Psoas muscle (tissue), 8 donors: ENCODE measurements around the gene OSBP. TPM values are rescaled to one million over a fixed set of nuclear protein-coding genes. Genes with fewer than 3 reads are reported as not detected.
A peak's percentile ranks its signal among the peaks of the same experiment; 100 is the strongest.

Source experiments
- ATAC-seq, 4 donors: fragments of 200-7000 bp; cut with Tn5 transposase; one replicate each; pipeline ENCODE4 v1.9.1; 2020; ENCODE audit warnings: moderate library complexity in 3 of 4, mild to moderate bottlenecking in 2 of 4
- DNase-seq, 2 donors: peaks; one replicate each; pipeline ENCODE4 v3.0.0-alpha.2; 2020
- H3K27ac ChIP-seq: fragments of 200-600 bp; one replicate; pipeline ENCODE4 v1.8.0; 2022
- H3K27me3 ChIP-seq, 3 donors: fragments of 200-600 bp in 1 of 3; one replicate each; pipeline versions ENCODE4 v1.6.1 to v1.8.0; 2013 to 2022; ENCODE audit warnings: low read length in 2 of 3, mild to moderate bottlenecking in 2 of 3, moderate library complexity in 1 of 3; ENCODE audit not compliant: insufficient read depth in 3 of 3
- H3K36me3 ChIP-seq, 2 donors: fragments of 200-600 bp in 1 of 2; one replicate each; pipeline versions ENCODE4 v1.6.1 to v1.8.0; 2013 to 2022; ENCODE audit warnings: low read depth in 1 of 2, mild to moderate bottlenecking in 1 of 2, moderate library complexity in 1 of 2; ENCODE audit not compliant: insufficient read depth in 1 of 2
- H3K4me1 ChIP-seq: fragments of 200-600 bp; one replicate; pipeline ENCODE4 v1.8.0; 2022
- H3K4me3 ChIP-seq: fragments of 200-600 bp; one replicate; pipeline ENCODE4 v1.8.0; 2022; ENCODE audit warnings: mild to moderate bottlenecking
- H3K9me3 ChIP-seq: fragments of 200-600 bp; one replicate; pipeline ENCODE4 v1.8.0; 2022
- CTCF ChIP-seq: fragments of 200-600 bp; IDR thresholded peaks from one replicate; pipeline ENCODE4 v1.8.0; 2022; ENCODE audit warnings: antibody characterized with exemption
- whole genome bisulfite sequencing, 3 donors: extraction: QIAGEN DNeasy Blood & Tissue Kit; methylation state at CpG; one replicate each; pipeline versions ENCODE4 v1.1.6 to v1.1.7; 2013; 5-methylcytosine and 5-hydroxymethylcytosine counted together
- intact Hi-C, 2 donors: fragments of 100-400 bp; cut with DNase I; formaldehyde crosslinking; loops; one replicate each; pipeline versions ENCODE4 v1.11.0 to v1.14.2; 2022
- polyA plus RNA-seq, 3 donors: library from polyadenylated mRNA; stranded (reverse); fragments of 200-250 nt; gene quantifications; one replicate each; pipeline ENCODE4 v1.2.3, GENCODE V29; 2013
- total RNA-seq, 4 donors: library from RNA; stranded (reverse); fragmentation: NEBNext Ultra II Directional in 2 of 4; extraction: Animal tissue kit (Norgen Biotek cat#: 25700) in 2 of 4; gene quantifications; one replicate each; pipeline versions ENCODE4 v1.2.1 to v1.2.4, GENCODE V29; 2021 to 2023
- donor health status: healthy with polysubstance abuse.
- donor health status: DM: no; HTN: no; CAD: no; lungs with moderate emphysema.
- donor health status: Bipolar disorder and iron deficiency.
- donor health status: healthy.
- donor health status: DM: yes; HTN: yes; CAD: no.
- donor health status: DM: no; HTN: no; CAD: no.
- donor health status: DM: no; HTN: no; CAD: no.
- donor health status: DM: yes; HTN: yes; CAD: no.

OSBP gene
- total and polyA plus RNA-seq, 7 donors, result 12.9 to 51.2 (median 43.3) TPM

- Histone ChIP-seq H3K27ac (peak overlapping the region; percentile 98), H3K9me3 (no peaks in the 10 kb centered on the region), H3K4me3 (peak overlapping the region; percentile 92), H3K4me1 (peaks cover 73% of the 10 kb centered on the region), H3K27me3 (no peaks in the 10 kb centered on the region), H3K36me3 (peaks cover 0 to 37% of the 10 kb centered on the region in 2 donors)
- ATAC-seq, result peak in 3 of 4 donors; percentile 40 to 56 (median 52)
- WGBS, 3 donors, result 13 to 19% (median 19%) methylated on average over 6 of the region's 6 CpGs
- intact Hi-C loops, result loop anchor here (2.0 to 5.0 kb wide), 2 partner anchors 47 to 50 kb away; no protein-coding TSS in a partner anchor
- no peak for DNase-seq
- TF ChIP-seq CTCF, result no peak
Observed at GRCh38 chr11:59611570-59612565, 3.7 kb downstream of the OSBP start.

GRCh38 chr11:59610289-59610688, 5.3 kb downstream of the OSBP start:
- TF ChIP-seq CTCF, result no peak
- intact Hi-C loops, result loop anchor here (2.0 to 5.0 kb wide), 2 partner anchors 45 to 48 kb away; no protein-coding TSS in a partner anchor
- peaks cover 88% of the 10 kb centered on the region for H3K4me1 ChIP-seq

DNA sequence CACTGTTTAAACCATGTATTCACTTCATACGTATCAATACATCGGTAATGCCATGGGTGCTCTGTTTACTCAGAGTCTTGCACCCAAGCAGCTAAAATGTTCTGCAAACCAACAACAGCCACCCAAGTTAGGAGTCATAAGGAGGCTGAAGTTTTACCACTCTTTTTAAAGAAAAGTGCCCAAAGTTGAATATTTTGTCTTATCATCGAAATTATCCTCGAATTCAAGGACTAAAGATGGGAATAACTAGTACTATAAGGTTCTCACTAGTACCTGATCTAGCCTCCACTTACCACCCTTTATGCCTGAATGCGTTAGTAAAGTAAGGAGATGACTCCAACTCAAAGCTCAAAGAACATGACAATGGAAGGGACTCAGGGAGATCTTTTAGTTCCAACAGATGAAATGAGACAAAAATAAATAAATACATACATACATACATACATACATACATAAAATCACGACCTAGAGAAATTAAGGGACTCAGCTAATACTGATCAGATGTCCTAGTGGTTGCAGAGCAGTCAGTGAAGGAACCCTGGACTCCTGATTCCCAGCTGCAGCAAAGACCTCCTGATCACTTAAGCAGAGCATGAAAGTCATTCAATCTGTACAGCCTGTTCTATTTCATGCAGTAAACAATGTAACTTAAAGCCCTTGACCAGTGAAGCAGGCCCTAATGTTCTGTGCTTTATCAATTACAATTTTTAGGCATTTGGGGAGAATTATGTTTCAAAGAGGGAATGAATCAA, 7.7 kb downstream of the OSBP start:
- peaks cover 86% of the 10 kb centered on the region for H3K4me1 ChIP-seq
- H3K4me3 ChIP-seq, result peak overlapping the region; percentile 26
- DNase-seq, result no peak
- peak in 1 of 4 donors; percentile 23 for ATAC-seq
- peak overlapping the region; percentile 98 for H3K27ac ChIP-seq
- intact Hi-C loops, result no loop called here
- whole genome bisulfite sequencing, 3 donors, result 69 to 95% (median 83%) methylated on average over 6 of the region's 6 CpGs
- TF ChIP-seq CTCF, result no peak
- no peaks in the 10 kb centered on the region for H3K9me3 ChIP-seq
- peaks cover 4 to 77% of the 10 kb centered on the region in 2 donors for H3K36me3 ChIP-seq
- H3K27me3 ChIP-seq, result no peaks in the 10 kb centered on the region

More at GRCh38 chr11:59610289-59610688, 5.3 kb downstream of the OSBP start:
- WGBS, 3 donors, result 86 to 92% (median 89%) methylated on average over 7 of the region's 7 CpGs
- DNase-seq, result no peak
- no peaks in the 10 kb centered on the region for H3K9me3 ChIP-seq
- peak overlapping the region; percentile 98 for H3K27ac ChIP-seq
- no peak for ATAC-seq
- H3K27me3 ChIP-seq, result no peaks in the 10 kb centered on the region
- peak overlapping the region; percentile 92 for H3K4me3 ChIP-seq
- H3K36me3 ChIP-seq, result peaks cover under 1 to 53% of the 10 kb centered on the region in 2 donors

GRCh38 chr11:59602432-59602831, 13.1 kb downstream of the OSBP start:
- 79 to 94% (median 88%) methylated on average over 6 of the region's 6 CpGs for WGBS, 3 donors
- intact Hi-C loops, result loop anchor here in 1 of 2 donors (5.0 kb wide), 1 partner anchor 65 kb away; the partner anchor contains the start of gene PATL1
- Histone ChIP-seq H3K9me3 (no peaks in the 10 kb centered on the region), H3K36me3 (peaks cover 27 to 100% of the 10 kb centered on the region in 2 donors), H3K4me3 (no peak overlapping the region), H3K4me1 (peaks cover 35% of the 10 kb centered on the region), H3K27me3 (no peaks in the 10 kb centered on the region), H3K27ac (no peak overlapping the region)
- TF ChIP-seq CTCF, result no peak
- ATAC-seq (no peak), DNase-seq (no peak)
